OCI-LY7 (cell line): Measurements from ENCODE around the gene CCDC51. TPM values are rescaled to one million over a fixed set of nuclear protein-coding genes. Genes with fewer than 3 reads are reported as not detected.
"Not testable (repeated sequence)": the region's sequence is repeated elsewhere in the genome, so short reads cannot be mapped to it uniquely, and the experiment has no call there.

Experiments used
- Bru-seq: library from RNA; stranded (reverse); fragments of 400-500 nt; gene quantifications from one replicate; lab custom pipeline; 2021; lab: Mats Ljungman, UMichigan
- BruChase-seq, 2 experiments: library from RNA; stranded (reverse); fragments of 400-500 nt; gene quantifications; one replicate each; lab custom pipeline; 2021; lab: Mats Ljungman, UMichigan
- BruUV-seq: library from RNA; stranded (reverse); fragments of 400-500 nt; replicated peaks from 2 replicates; lab custom pipeline; 2021; lab: Mats Ljungman, UMichigan
- CTCF ChIA-PET: fragments of 300-600 bp; sonication (Branson Sonifier 250); formaldehyde crosslinking; loops from one replicate; lab custom pipeline; 2022; ENCODE audit warnings: antibody characterized with exemption; ENCODE audit not compliant: unreplicated experiment; lab: Charles Lee
- POLR2A ChIA-PET: fragments of 300-600 bp; sonication (Branson Sonifier 250); formaldehyde crosslinking; loops from one replicate; lab custom pipeline; 2022; ENCODE audit warnings: antibody characterized with exemption; lab: Charles Lee
- DNase-seq: peaks from one replicate; pipeline ENCODE4 v3.0.0-alpha.2; 2015; ENCODE audit warnings: low spot score
- H2AFZ ChIP-seq: fragments of 200-600 bp; sonication (generic), shearing (Covaris generic); 2 replicates; pipeline ENCODE4 v1.6.1; 2014; ENCODE audit warnings: mild to moderate bottlenecking, antibody characterized with exemption, low read length, moderate library complexity
- H3K27ac ChIP-seq: fragments of 200-600 bp; sonication (generic); 2 replicates; pipeline ENCODE4 v1.5.1; 2014; ENCODE audit warnings: mixed run types, low read depth, mild to moderate bottlenecking, moderate library complexity, low read length, inconsistent platforms; ENCODE audit not compliant: poor library complexity, severe bottlenecking
- H3K36me3 ChIP-seq: fragments of 200-600 bp; sonication (generic); 2 replicates; pipeline ENCODE4 v1.6.1; 2014; ENCODE audit warnings: mild to moderate bottlenecking, antibody characterized with exemption, low read length, moderate library complexity, mixed read lengths; ENCODE audit not compliant: insufficient read depth
- H3K4me1 ChIP-seq: fragments of 200-600 bp; sonication (generic); 2 replicates; pipeline ENCODE4 v1.5.1; 2014; ENCODE audit warnings: mild to moderate bottlenecking, low read length; ENCODE audit not compliant: insufficient read depth, poor library complexity, severe bottlenecking
- H3K4me2 ChIP-seq: fragments of 200-600 bp; sonication (generic); 2 replicates; pipeline ENCODE4 v1.6.1; 2014; ENCODE audit warnings: mild to moderate bottlenecking, low read length
- H3K4me3 ChIP-seq: fragments of 200-600 bp; sonication (generic); 2 replicates; pipeline ENCODE4 v1.5.1; 2014; ENCODE audit warnings: mild to moderate bottlenecking, low read depth, low read length; ENCODE audit not compliant: poor library complexity, severe bottlenecking
- H3K79me2 ChIP-seq: fragments of 200-600 bp; sonication (generic); 2 replicates; pipeline ENCODE4 v1.6.1; 2016; ENCODE audit warnings: low read depth, mild to moderate bottlenecking, low read length, moderate library complexity, mixed read lengths; ENCODE audit not compliant: insufficient read depth
- H3K9me2 ChIP-seq: fragments of 200-600 bp; sonication (generic); 2 replicates; pipeline ENCODE4 v1.6.1; 2016; ENCODE audit warnings: mild to moderate bottlenecking, low read length, mixed read lengths; ENCODE audit not compliant: insufficient read depth
- H3K9me3 ChIP-seq: fragments of 200-600 bp; sonication (generic); 2 replicates; pipeline ENCODE4 v1.6.1; 2014; ENCODE audit warnings: mild to moderate bottlenecking, mixed run types, low read length, mixed read lengths
- H4K20me1 ChIP-seq: fragments of 200-600 bp; sonication (generic); 2 replicates; pipeline ENCODE4 v1.6.1; 2014; ENCODE audit warnings: mild to moderate bottlenecking, antibody characterized with exemption, low read length, moderate library complexity, mixed read lengths; ENCODE audit not compliant: insufficient read depth
- CTCF ChIP-seq: fragments of 200-600 bp; sonication (generic); conservative IDR thresholded peaks from 2 replicates; pipeline ENCODE4 v1.5.1; 2014; ENCODE audit warnings: mild to moderate bottlenecking, antibody characterized with exemption, low read length, moderate library complexity, mixed read lengths
- EZH2phosphoT487 ChIP-seq: fragments of 200-600 bp; sonication (generic); IDR thresholded peaks from 2 replicates; pipeline ENCODE4 v1.6.1; 2018; ENCODE audit warnings: low read depth, borderline replicate concordance, mild to moderate bottlenecking, mixed run types, antibody characterized with exemption, low read length, moderate library complexity, mixed read lengths
- intact Hi-C: fragments of 100-400 bp; cut with micrococcal nuclease; formaldehyde crosslinking; loops from one replicate; pipeline ENCODE4 v1.10.0; 2022; ENCODE audit not compliant: unreplicated experiment
- long read RNA-seq: library from polyadenylated mRNA; stranded (forward); transcript quantifications from one replicate; pipeline ENCODE4 v2.0.0, GENCODE V29; 2022
- total RNA-seq, 2 experiments: library from RNA; depleted of rRNA in 1 of 2; stranded (reverse); fragments of >200 nt in 1 of 2; shearing (Covaris generic) in 1 of 2; gene quantifications; 2 replicates each; pipeline ENCODE4 v1.2.3, GENCODE V29; 2014 to 2022

The CCDC51 gene
- total RNA-seq (2014; rRNA removed; shearing (Covaris generic)) (22.0 and 23.0 TPM in 2 replicates), total RNA-seq (2022) (21.2 and 24.9 TPM in 2 replicates), Bru-seq, nascent RNA (percentile 59 among the genes with signal in this experiment), BruChase-seq, experiment 1, labeled RNA remaining after a 6-hour chase (percentile 73 among the genes with signal in this experiment), BruChase-seq, experiment 2, labeled RNA remaining after a 2-hour chase (percentile 70 among the genes with signal in this experiment)
- long read RNA-seq, transcript CCDC51-202 (4 exons, 1,385 nt), result minor isoform, 5 of 73 reads
- long read RNA-seq, transcript CCDC51-201 (4 exons, 1,560 nt), result major isoform, 36 of 73 reads
- long read RNA-seq, transcript CCDC51-206 (4 exons, 1,461 nt), result minor isoform, 11 of 73 reads
- long read RNA-seq, partial matches to known transcripts, result 3 of 73 reads
- long read RNA-seq, other reads (novel, unspliced or antisense), result 18 of 73 reads

- Histone ChIP-seq H4K20me1 (peaks cover 17% of the 10 kb centered on the region), H3K4me3 (peak within 1 kb of the TSS; percentile 98), H3K9me3 (no peaks in the 10 kb centered on the region), H3K4me1 (peaks cover 50% of the 10 kb centered on the region), H3K4me2 (peak within 1 kb of the TSS; percentile 80), H3K27ac (peak within 1 kb of the TSS; percentile 77), H2AFZ (peak within 1 kb of the TSS; percentile 83), H3K79me2 (peaks cover 45% of the 10 kb centered on the region), H3K36me3 (peaks cover 39% of the 10 kb centered on the region), H3K9me2 (no peaks in the 10 kb centered on the region)
- TF ChIP-seq EZH2phosphoT487 (no peak), CTCF (0 out of 2 replicates have a peak, but pooled peaks have one; percentile 6)
- BruUV-seq, result no TSS peak
- ChIA-PET CTCF (interaction anchor here (0.5 to 1.2 kb wide), 5 partner anchors 34 to 216 kb away, joined by 3 to 4 read pairs (median 3); no protein-coding TSS in a partner anchor), POLR2A (interaction anchor here (0.5 to 2.4 kb wide), 16 partner anchors 9 to 715 kb away, joined by 3 to 16 read pairs (median 4); partner anchors contain the start of genes CDC25A, PFKFB4 and ZNF589)
- intact Hi-C loops, result loop anchor here (2.0 to 10.0 kb wide), 4 partner anchors 33 to 355 kb away; partner anchors contain the start of genes NME6 and SLC26A6
- DNase-seq, result peak; percentile 98
Observed at GRCh38 chr3:48439820-48440589, at the start of gene CCDC51, which contains the start of gene TMA7. Gene CCDC51, minus strand, starts transcription at chr3:48440119. Its CDS starts 4,991 bp downstream, at chr3:48435128. Gene TMA7, plus strand, starts transcription at chr3:48440257. Its CDS starts 40 bp downstream, at chr3:48440297.

- no peaks in the 10 kb centered on the region for H3K9me2 ChIP-seq
- POLR2A ChIA-PET, result no interaction called here
Observed at GRCh38 chr3:48486952-48487351, 47.0 kb upstream of the CCDC51 start.

GRCh38 chr3:48482822-48483221, 42.9 kb upstream of the CCDC51 start:
- H3K79me2 ChIP-seq, H3K27ac ChIP-seq, H3K9me3 ChIP-seq, H3K4me3 ChIP-seq, intact Hi-C loops, H4K20me1 ChIP-seq, H3K36me3 ChIP-seq, H3K9me2 ChIP-seq, H3K4me2 ChIP-seq, CTCF ChIA-PET, DNase-seq, H2AFZ ChIP-seq, BruUV-seq: not testable (repeated sequence)
- H3K4me1 ChIP-seq, result peaks cover 23% of the 10 kb centered on the region
- POLR2A ChIA-PET, result interaction anchor here (1.0 kb wide), 1 partner anchor 24 kb away, joined by 4 read pairs; no protein-coding TSS in a partner anchor

More at GRCh38 chr3:48486952-48487351, 47.0 kb upstream of the CCDC51 start:
- no peak for DNase-seq
- intact Hi-C loops, result no loop called here
- CTCF ChIA-PET, result no interaction called here
- Histone ChIP-seq H2AFZ (no peak overlapping the region), H4K20me1 (no peaks in the 10 kb centered on the region), H3K4me3 (no peak overlapping the region), H3K79me2 (no peaks in the 10 kb centered on the region), H3K27ac (no peak overlapping the region), H3K4me2 (no peak overlapping the region), H3K9me3 (no peaks in the 10 kb centered on the region), H3K4me1 (peaks cover 12% of the 10 kb centered on the region), H3K36me3 (no peaks in the 10 kb centered on the region)
- TF ChIP-seq EZH2phosphoT487, result no peak
- no peak for TF ChIP-seq CTCF
- no TSS peak for BruUV-seq

GRCh38 chr3:48480891-48481290, 41.0 kb upstream of the CCDC51 start:
- DNase-seq, H3K9me3 ChIP-seq, H3K4me2 ChIP-seq, H4K20me1 ChIP-seq, H3K9me2 ChIP-seq, H3K4me3 ChIP-seq, H3K36me3 ChIP-seq, H3K27ac ChIP-seq, H2AFZ ChIP-seq, POLR2A ChIA-PET, intact Hi-C loops, BruUV-seq, H3K79me2 ChIP-seq, CTCF ChIA-PET: not testable (repeated sequence)
- H3K4me1 ChIP-seq, result peaks cover 23% of the 10 kb centered on the region
